Bronchus fibroblast of lung (primary cell): Measurements from ENCODE around the gene CSF1. TPM values are rescaled to one million over a fixed set of nuclear protein-coding genes. Genes with fewer than 3 reads are reported as not detected.

Source experiments
- total RNA-seq: library from RNA; depleted of rRNA; stranded (reverse); fragments of >200 nt; gene quantifications from 2 replicates; pipeline ENCODE4 v1.2.3, GENCODE V29; 2015

CSF1 gene, protein sequence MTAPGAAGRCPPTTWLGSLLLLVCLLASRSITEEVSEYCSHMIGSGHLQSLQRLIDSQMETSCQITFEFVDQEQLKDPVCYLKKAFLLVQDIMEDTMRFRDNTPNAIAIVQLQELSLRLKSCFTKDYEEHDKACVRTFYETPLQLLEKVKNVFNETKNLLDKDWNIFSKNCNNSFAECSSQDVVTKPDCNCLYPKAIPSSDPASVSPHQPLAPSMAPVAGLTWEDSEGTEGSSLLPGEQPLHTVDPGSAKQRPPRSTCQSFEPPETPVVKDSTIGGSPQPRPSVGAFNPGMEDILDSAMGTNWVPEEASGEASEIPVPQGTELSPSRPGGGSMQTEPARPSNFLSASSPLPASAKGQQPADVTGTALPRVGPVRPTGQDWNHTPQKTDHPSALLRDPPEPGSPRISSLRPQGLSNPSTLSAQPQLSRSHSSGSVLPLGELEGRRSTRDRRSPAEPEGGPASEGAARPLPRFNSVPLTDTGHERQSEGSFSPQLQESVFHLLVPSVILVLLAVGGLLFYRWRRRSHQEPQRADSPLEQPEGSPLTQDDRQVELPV
- 20.5 and 22.4 TPM in 2 replicates for total RNA-seq

GRCh38 chr1:109910123-109910962, at the start of gene CSF1:
Gene CSF1, plus strand, starts transcription at chr1:109910849. Its CDS starts 175 bp downstream, at chr1:109911024.

Other genes starting within 250 kb of the CSF1 start
- gene GSTM2, start 242.8 kb upstream of the CSF1 start, total RNA-seq, result 17.7 and 19.0 TPM in 2 replicates
- not detected in 2 replicates for gene GSTM1, start 223.0 kb upstream of the CSF1 start, total RNA-seq
- gene GSTM5, start 198.6 kb upstream of the CSF1 start, total RNA-seq, result 2.8 and 6.4 TPM in 2 replicates
- 28.4 and 32.3 TPM in 2 replicates for gene GSTM3, start 169.8 kb upstream of the CSF1 start, total RNA-seq
- not detected in 2 replicates for gene EPS8L3, start 146.9 kb upstream of the CSF1 start, total RNA-seq
- gene AHCYL1, start 73.9 kb downstream of the CSF1 start, total RNA-seq, result 25.4 and 26.8 TPM in 2 replicates
- 17.4 and 19.5 TPM in 2 replicates for gene STRIP1, start 123.8 kb downstream of the CSF1 start, total RNA-seq
- gene ALX3, start 159.8 kb downstream of the CSF1 start, total RNA-seq, result not detected in 2 replicates
- not detected in 2 replicates for gene UBL4B, start 201.6 kb downstream of the CSF1 start, total RNA-seq
- gene SLC6A17, start 239.6 kb downstream of the CSF1 start, total RNA-seq, result 0.15 TPM in 1 of 2 replicates, not detected in the other